Activated B cell treated with CpG ODN at 0.5 μM for 24 hours (primary cell): ENCODE data around the gene GDF7. TPM values are rescaled to one million over a fixed set of nuclear protein-coding genes. Genes with fewer than 3 reads are reported as not detected.
A peak's percentile ranks its signal among the peaks of the same experiment; 100 is the strongest.

Experiments used
- ATAC-seq: fragments of 200-7000 bp; cut with Tn5 transposase; one replicate; pipeline ENCODE4 v1.10.0; 2021; ENCODE audit warnings: low read depth, mild to moderate bottlenecking, moderate library complexity
- CTCF ChIA-PET: fragments of 350-600 bp; sonication (Branson Sonifier 250); formaldehyde crosslinking; loops from one replicate; lab custom pipeline; 2021; ENCODE audit warnings: antibody characterized with exemption; lab: Charles Lee
- POLR2A ChIA-PET: fragments of 350-600 bp; sonication (Branson Sonifier 250); formaldehyde crosslinking; loops from one replicate; lab custom pipeline; 2021; ENCODE audit warnings: antibody characterized with exemption; lab: Charles Lee
- DNase-seq: peaks from one replicate; pipeline ENCODE4 v3.0.0; 2022
- H3K27ac Mint-ChIP-seq: one replicate; pipeline ENCODE4 v1.8.0; 2020; ENCODE audit warnings: mixed read lengths
- H3K27me3 Mint-ChIP-seq: one replicate; pipeline ENCODE4 v1.8.0; 2021; ENCODE audit warnings: mixed read lengths
- H3K36me3 Mint-ChIP-seq: one replicate; pipeline ENCODE4 v1.8.0; 2021; ENCODE audit warnings: low read depth, mixed read lengths
- H3K4me1 Mint-ChIP-seq: one replicate; pipeline ENCODE4 v1.8.0; 2021; ENCODE audit warnings: mixed read lengths
- H3K4me3 Mint-ChIP-seq: one replicate; pipeline ENCODE4 v1.8.0; 2020; ENCODE audit warnings: mild to moderate bottlenecking, mixed read lengths
- H3K9me3 Mint-ChIP-seq: one replicate; pipeline ENCODE4 v1.8.0; 2020; ENCODE audit warnings: mixed read lengths
- intact Hi-C: fragments of 100-400 bp; cut with micrococcal nuclease; formaldehyde crosslinking; loops from one replicate; pipeline ENCODE4 v1.15.1; 2024
- total RNA-seq: library from RNA; stranded (reverse); gene quantifications from 2 replicates; pipeline ENCODE4 v1.2.3, GENCODE V29; 2022
- TF ChIP-seq, protein P1 (sequence below): fragments of 200-600 bp; IDR thresholded peaks from one replicate; pipeline ENCODE4 v1.8.0; 2022; ENCODE audit warnings: antibody characterized with exemption, mild to moderate bottlenecking

Gene GDF7
- total RNA-seq, 1 donor from 2014 or later, result 6.7 TPM

GRCh38 chr2:20678780-20679179 is 11.8 kb downstream of the GDF7 start:
- no peaks in the 10 kb centered on the region for H3K9me3 Mint-ChIP-seq
- H3K27ac Mint-ChIP-seq, result peak overlapping the region; percentile 94
- CTCF ChIA-PET, result interaction anchor here (1.5 to 5.0 kb wide), 6 partner anchors 14 to 286 kb away, joined by 3 to 69 read pairs (median 11); partner anchors contain the start of genes GDF7 and HS1BP3
- TF ChIP-seq, protein P1, sequence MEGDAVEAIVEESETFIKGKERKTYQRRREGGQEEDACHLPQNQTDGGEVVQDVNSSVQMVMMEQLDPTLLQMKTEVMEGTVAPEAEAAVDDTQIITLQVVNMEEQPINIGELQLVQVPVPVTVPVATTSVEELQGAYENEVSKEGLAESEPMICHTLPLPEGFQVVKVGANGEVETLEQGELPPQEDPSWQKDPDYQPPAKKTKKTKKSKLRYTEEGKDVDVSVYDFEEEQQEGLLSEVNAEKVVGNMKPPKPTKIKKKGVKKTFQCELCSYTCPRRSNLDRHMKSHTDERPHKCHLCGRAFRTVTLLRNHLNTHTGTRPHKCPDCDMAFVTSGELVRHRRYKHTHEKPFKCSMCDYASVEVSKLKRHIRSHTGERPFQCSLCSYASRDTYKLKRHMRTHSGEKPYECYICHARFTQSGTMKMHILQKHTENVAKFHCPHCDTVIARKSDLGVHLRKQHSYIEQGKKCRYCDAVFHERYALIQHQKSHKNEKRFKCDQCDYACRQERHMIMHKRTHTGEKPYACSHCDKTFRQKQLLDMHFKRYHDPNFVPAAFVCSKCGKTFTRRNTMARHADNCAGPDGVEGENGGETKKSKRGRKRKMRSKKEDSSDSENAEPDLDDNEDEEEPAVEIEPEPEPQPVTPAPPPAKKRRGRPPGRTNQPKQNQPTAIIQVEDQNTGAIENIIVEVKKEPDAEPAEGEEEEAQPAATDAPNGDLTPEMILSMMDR, result no peak
- intact Hi-C loops, result no loop called here
- H3K27me3 Mint-ChIP-seq, result no peaks in the 10 kb centered on the region
- DNase-seq, result no peak
- POLR2A ChIA-PET, result interaction anchor here (0.7 to 5.4 kb wide), 3 partner anchors 12 to 129 kb away, joined by 3 to 116 read pairs (median 19); partner anchors contain the start of genes GDF7 and HS1BP3
- ATAC-seq, result no peak
- no peak overlapping the region for H3K4me3 Mint-ChIP-seq
- peaks cover 33% of the 10 kb centered on the region for H3K36me3 Mint-ChIP-seq
- H3K4me1 Mint-ChIP-seq, result peaks cover 53% of the 10 kb centered on the region

DNA sequence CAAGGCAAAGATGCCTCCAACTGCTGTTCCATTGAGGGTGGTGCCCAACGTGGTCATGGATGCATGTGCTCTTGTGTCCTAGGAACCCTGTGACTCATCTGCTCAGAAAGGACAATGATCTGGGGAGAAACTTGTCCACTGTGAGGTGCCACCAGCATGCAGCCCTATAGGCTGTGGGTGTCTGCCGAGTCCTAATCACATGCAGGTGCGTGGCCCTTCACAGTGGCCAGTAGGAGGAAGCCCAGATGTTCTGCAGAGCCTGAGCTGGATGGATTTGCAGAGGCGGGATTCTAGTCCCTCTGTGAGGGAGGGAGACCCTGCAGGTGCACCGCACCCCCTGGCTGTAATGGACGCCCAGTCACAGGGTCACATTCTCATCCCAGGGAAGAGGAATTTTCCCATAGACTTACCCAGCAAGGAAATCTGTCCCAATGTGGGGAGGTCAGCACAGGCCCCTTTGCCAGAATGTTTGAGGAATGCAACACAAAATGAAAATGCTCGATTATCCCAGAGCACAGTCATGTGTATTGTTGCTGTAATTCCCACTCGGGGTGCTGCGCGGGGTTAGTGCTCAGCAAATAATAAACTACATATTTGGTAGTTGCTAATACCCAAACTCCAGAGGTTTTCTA is 13.9 kb downstream of the GDF7 start:
- CTCF ChIA-PET, result interaction anchor here (1.7 kb wide), 1 partner anchor 14 kb away, joined by 4 read pairs; the partner anchor contains the start of gene GDF7
- POLR2A ChIA-PET, result no interaction called here
- TF ChIP-seq, protein P1, result no peak
- Mint-ChIP-seq H3K27ac (no peak overlapping the region), H3K9me3 (no peaks in the 10 kb centered on the region), H3K27me3 (no peaks in the 10 kb centered on the region), H3K4me3 (no peak overlapping the region), H3K36me3 (peaks cover 50% of the 10 kb centered on the region), H3K4me1 (peaks cover 36% of the 10 kb centered on the region)
- DNase-seq (no peak), ATAC-seq (no peak)
- intact Hi-C loops, result no loop called here

DNA sequence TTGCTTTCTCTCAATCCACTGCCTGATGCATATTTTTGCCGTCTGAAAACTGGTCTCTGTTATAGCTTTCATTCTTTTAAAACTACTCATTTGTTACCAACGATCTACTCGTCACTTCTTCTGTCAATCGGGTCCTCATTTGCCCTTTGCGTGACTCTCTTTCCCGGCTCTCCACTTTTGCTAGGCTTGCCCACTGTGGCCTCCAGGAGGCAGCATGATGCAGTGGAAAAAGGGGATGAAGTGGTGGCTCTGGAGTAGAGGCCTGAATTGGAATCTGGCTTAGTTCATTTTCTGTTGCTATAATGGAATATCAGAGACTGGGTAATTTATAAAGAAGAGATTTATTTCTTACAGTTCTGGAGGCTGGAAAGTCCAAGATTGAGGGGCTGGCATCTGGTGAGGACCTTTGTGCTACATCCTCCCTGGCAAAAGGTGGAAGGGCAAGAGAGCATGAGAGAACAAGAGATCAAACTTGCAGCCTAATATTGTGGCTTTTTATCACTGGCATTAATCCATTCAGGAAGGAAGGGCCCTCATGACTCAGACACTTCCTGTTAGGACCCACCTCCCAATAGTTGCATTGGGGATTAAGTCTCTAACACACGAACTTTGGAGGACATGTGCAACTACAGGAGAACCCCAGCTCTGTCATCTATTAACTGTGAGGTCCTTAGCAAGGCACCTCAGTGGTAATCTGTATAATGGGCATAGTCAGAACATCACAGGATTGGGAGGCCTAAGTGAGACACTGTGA is 15.4 kb downstream of the GDF7 start:
- CTCF ChIA-PET, result interaction anchor here (1.7 kb wide), 1 partner anchor 15 kb away, joined by 4 read pairs; the partner anchor contains the start of gene GDF7
- H3K27ac Mint-ChIP-seq, result peak overlapping the region; percentile 61
- no peaks in the 10 kb centered on the region for H3K27me3 Mint-ChIP-seq
- H3K4me3 Mint-ChIP-seq, result no peak overlapping the region
- H3K4me1 Mint-ChIP-seq, result peaks cover 22% of the 10 kb centered on the region
- TF ChIP-seq, protein P1, result no peak
- DNase-seq, result no peak
- intact Hi-C loops, result no loop called here
- no peaks in the 10 kb centered on the region for H3K9me3 Mint-ChIP-seq
- no peak for ATAC-seq
- peaks cover 64% of the 10 kb centered on the region for H3K36me3 Mint-ChIP-seq
- POLR2A ChIA-PET, result interaction anchor here (0.9 kb wide), 1 partner anchor 10 kb away, joined by 4 read pairs; no protein-coding TSS in a partner anchor

GRCh38 chr2:20684581-20685063 is 17.7 kb downstream of the GDF7 start:
- DNase-seq, result no peak
- peaks cover 80% of the 10 kb centered on the region for H3K36me3 Mint-ChIP-seq
- TF ChIP-seq, protein P1, result no peak
- H3K9me3 Mint-ChIP-seq, result no peaks in the 10 kb centered on the region
- peaks cover 3% of the 10 kb centered on the region for H3K4me1 Mint-ChIP-seq
- POLR2A ChIA-PET, result interaction anchor here (1.3 kb wide), 1 partner anchor 18 kb away, joined by 3 read pairs; the partner anchor contains the start of gene GDF7
- intact Hi-C loops, result no loop called here
- ATAC-seq, result no peak
- H3K27me3 Mint-ChIP-seq, result no peaks in the 10 kb centered on the region
- no peak overlapping the region for H3K4me3 Mint-ChIP-seq
- H3K27ac Mint-ChIP-seq, result no peak overlapping the region
- CTCF ChIA-PET, result interaction anchor here (1.2 kb wide), 1 partner anchor 8 kb away, joined by 3 read pairs; no protein-coding TSS in a partner anchor
